GM10248 (cell line): ENCODE results near the gene INTS6L.
A peak's percentile ranks its signal among the peaks of the same experiment; 100 is the strongest.

Experiments used
- CTCF ChIA-PET: fragments of 300-600 bp; sonication (Branson Sonifier 250); formaldehyde crosslinking; extraction: SDS; loops from one replicate; lab custom pipeline; 2021; ENCODE audit warnings: antibody characterized with exemption; lab: Yijun Ruan, JAX
- POLR2A ChIA-PET: fragments of 350-650 bp; sonication (Branson Sonifier 250); formaldehyde crosslinking; extraction: SDS; loops from one replicate; lab custom pipeline; 2020; ENCODE audit warnings: antibody characterized with exemption; lab: Yijun Ruan, JAX
- DNase-seq: peaks from one replicate; pipeline ENCODE4 v3.0.0; 2012; ENCODE audit errors: extremely low spot score
- TF ChIP-seq, protein P1 (sequence below): IDR thresholded peaks from 2 replicates; pipeline ENCODE4 v1.5.1; 2012; ENCODE audit warnings: mild to moderate bottlenecking, low read depth; ENCODE audit errors: extremely low read depth, missing control alignments, control extremely low read depth

INTS6L gene

DNA sequence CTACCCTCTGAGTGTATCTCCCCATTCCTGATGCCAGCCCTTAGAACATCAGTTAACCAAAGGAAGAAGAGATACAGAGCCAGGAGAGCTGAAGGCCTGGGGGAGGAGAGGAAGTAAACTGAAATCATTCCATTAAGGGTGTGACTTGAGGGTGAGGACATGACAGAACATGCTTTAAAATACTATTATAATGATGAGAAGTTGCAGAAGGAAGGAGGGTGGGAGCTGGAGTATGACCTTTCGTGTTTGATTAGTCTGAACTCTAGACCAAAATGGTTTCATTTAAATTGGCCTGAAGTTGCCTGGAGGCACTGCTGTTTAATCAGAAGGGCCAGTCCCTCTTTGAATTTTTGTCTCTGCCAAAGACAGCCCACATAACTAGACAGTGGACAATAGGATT lies 11.4 kb downstream of the INTS6L start:
- TF ChIP-seq, protein P1, sequence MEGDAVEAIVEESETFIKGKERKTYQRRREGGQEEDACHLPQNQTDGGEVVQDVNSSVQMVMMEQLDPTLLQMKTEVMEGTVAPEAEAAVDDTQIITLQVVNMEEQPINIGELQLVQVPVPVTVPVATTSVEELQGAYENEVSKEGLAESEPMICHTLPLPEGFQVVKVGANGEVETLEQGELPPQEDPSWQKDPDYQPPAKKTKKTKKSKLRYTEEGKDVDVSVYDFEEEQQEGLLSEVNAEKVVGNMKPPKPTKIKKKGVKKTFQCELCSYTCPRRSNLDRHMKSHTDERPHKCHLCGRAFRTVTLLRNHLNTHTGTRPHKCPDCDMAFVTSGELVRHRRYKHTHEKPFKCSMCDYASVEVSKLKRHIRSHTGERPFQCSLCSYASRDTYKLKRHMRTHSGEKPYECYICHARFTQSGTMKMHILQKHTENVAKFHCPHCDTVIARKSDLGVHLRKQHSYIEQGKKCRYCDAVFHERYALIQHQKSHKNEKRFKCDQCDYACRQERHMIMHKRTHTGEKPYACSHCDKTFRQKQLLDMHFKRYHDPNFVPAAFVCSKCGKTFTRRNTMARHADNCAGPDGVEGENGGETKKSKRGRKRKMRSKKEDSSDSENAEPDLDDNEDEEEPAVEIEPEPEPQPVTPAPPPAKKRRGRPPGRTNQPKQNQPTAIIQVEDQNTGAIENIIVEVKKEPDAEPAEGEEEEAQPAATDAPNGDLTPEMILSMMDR, result no peak
- CTCF ChIA-PET, result interaction anchor here (0.8 to 2.1 kb wide), 2 partner anchors 11 to 13 kb away, joined by 4 to 6 read pairs; no protein-coding TSS in a partner anchor
- POLR2A ChIA-PET, result no interaction called here

DNA sequence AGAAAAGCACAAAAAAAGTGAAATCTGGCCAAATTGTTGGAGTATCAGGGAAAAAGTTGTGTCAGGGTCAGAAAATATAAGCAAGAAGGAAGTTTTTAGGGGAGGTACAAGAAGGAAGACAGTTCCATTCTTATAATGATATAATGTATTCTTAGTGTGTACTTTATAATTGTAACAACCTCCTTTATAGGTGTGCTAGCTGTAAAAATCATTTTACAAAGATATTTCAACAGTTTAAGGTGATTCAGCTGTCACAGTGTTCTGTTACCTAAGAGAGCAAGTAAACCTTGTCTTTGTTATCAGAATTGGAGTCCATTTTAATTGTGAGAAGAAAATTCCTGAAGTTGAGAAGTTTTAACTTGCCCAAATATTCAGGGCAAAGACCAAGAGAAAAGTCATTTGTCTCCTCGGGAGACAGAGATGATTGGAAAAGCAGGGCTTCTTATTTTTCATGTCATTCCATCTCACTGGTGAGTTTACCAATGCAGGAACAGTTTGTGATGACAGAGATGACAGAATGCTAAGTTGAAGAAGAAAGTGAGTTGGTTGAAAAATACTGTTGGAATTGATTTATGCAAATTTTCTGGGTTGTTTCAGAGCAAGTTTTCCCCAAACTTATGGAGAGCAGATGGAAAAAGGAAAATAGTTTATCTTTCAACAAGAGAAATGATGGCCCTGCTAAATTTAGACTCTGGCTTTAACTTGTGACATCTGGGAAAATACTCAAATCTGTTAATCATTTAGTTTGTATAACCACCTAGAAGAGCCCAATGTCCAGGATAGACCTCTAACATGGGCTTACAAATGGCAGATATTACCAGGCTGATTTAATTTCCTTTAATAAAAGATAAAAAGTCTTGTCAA lies 14.8 kb downstream of the INTS6L start:
- ChIA-PET POLR2A (no interaction called here), CTCF (interaction anchor here (0.7 kb wide), 1 partner anchor 8 kb away, joined by 3 read pairs; no protein-coding TSS in a partner anchor)
- TF ChIP-seq, protein P1, result no peak
- DNase-seq, result no peak

More for the DNA sequence above, 11.4 kb downstream of the INTS6L start:
- DNase-seq, result no peak

DNA sequence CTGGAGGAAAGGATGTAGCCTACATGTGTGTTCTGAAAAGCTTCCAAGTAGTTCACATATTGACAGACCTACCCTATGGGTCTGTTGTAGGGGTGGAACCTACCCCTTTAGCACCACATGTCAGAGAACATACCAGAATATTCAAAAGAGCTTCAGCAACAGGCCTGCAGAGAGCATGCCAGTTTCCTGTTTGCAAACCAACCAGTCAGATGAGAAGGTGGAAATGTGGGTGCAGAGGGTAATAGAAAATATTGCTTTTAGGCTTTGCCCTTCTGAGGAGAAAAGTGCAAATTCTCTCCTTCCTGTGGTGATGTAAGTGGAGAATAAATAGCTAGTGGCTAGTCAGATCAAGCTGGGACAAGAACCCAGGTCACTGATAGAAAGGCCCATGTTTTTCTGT lies 16.4 kb downstream of the INTS6L start:
- TF ChIP-seq, protein P1, result no peak
- POLR2A ChIA-PET, result no interaction called here
- CTCF ChIA-PET, result interaction anchor here (0.9 kb wide), 1 partner anchor 15 kb away, joined by 3 read pairs; no protein-coding TSS in a partner anchor
- no peak for DNase-seq

DNA sequence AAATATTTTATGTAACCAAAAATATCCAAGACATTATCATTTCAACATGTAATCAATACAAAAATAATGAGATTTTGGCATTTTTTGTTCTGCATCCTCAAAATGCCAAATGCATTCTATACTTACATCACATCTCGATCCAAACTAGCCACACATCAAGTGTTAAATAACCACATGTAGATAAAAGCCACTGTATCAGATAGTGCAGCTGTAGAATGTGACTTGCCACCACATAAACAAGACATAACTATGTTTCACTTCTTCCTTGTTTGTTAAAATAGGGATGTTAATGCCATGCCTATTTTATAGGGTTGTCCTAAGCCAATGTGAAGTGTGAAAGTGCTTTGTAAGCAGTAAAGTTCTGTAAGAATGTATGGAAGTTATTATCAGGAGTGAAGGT lies 20.9 kb downstream of the INTS6L start:
- TF ChIP-seq, protein P1, result no peak
- ChIA-PET CTCF (interaction anchor here (1.6 kb wide), 1 partner anchor 55 kb away, joined by 3 read pairs; no protein-coding TSS in a partner anchor), POLR2A (no interaction called here)
- DNase-seq, result no peak

DNA sequence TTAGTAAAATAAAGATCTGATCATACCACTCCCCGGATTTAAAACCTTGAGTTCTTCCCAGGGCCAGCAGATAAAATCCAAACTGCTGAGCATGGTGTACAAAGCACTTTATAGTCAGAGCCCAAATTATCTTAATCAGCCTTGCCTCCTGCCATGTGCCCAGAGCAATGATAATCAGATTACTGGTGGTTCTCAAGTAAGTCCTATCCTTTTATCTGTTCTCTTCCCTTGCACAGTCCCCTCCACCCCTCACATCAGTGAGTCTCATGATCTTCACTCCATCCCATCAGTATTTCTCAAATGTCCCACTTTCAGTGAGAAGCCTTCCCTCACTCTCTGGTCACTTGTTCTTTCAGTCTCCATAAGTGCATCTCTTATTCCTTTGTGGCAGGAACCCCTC lies 22.7 kb downstream of the INTS6L start:
- POLR2A ChIA-PET, result no interaction called here
- CTCF ChIA-PET, result interaction anchor here (0.6 to 2.5 kb wide), 9 partner anchors 8 to 23 kb away, joined by 3 to 11 read pairs (median 3); no protein-coding TSS in a partner anchor
- DNase-seq, result no peak
- TF ChIP-seq, protein P1, result no peak

DNA sequence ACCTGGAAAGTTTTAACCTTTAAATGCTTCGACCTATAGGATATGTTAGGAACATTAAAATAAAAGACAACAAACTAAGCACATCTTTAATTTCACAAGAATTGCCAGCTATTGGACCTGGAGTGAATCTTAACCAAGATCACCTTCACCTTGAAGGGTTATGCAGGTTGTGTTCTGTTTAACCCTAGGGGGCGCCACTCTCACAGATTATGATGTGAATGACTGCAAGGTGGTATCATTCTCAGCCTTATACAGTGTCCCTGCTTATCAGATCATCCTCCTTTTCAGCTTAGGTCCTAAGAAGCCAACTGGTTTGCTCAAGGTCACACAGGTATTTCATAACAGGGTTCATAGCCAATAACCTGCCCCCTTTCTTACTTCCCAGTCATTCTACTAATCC lies 23.5 kb downstream of the INTS6L start:
- ChIA-PET POLR2A (no interaction called here), CTCF (interaction anchor here (0.6 to 2.5 kb wide), 12 partner anchors 9 to 87 kb away, joined by 3 to 11 read pairs (median 4); no protein-coding TSS in a partner anchor)
- TF ChIP-seq, protein P1, result peak; percentile 11
- DNase-seq, result no peak
